ENCODE measurements around the gene EMP2.

DNA sequence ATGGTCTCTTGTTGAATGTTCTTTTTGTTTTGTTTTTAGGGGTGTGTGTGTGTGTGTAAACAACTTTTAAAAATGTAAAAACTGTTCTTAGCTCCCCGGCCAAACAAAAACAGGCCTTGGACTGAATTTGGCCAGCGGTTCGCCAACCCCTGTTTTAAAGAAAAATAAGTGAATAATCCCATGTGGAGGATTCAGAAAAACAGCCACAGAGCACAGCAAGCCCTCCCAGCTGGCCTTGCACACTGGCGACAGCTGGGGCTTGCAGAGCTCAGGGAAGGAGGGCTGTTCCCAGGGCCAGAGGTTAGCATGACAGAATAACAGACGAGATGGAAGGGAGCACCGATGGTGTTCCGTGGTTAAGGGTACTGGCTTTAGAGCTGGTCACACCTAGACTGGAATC lies 39.0 kb downstream of the EMP2 start:
- no peak for TF ChIP-seq EZH2 (IDR thresholded peaks at IDR 0.05; ENCODE audit: borderline replicate concordance, low read length)
- TF ChIP-seq, protein P1, sequence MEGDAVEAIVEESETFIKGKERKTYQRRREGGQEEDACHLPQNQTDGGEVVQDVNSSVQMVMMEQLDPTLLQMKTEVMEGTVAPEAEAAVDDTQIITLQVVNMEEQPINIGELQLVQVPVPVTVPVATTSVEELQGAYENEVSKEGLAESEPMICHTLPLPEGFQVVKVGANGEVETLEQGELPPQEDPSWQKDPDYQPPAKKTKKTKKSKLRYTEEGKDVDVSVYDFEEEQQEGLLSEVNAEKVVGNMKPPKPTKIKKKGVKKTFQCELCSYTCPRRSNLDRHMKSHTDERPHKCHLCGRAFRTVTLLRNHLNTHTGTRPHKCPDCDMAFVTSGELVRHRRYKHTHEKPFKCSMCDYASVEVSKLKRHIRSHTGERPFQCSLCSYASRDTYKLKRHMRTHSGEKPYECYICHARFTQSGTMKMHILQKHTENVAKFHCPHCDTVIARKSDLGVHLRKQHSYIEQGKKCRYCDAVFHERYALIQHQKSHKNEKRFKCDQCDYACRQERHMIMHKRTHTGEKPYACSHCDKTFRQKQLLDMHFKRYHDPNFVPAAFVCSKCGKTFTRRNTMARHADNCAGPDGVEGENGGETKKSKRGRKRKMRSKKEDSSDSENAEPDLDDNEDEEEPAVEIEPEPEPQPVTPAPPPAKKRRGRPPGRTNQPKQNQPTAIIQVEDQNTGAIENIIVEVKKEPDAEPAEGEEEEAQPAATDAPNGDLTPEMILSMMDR (conservative IDR thresholded peaks at IDR 0.05 in 1 of 2, IDR thresholded peaks at IDR 0.05 in 1 of 2; ENCODE audit: extremely low read depth in 1 of 2, insufficient read depth in 1 of 2, low read depth in 1 of 2, low read length in 2 of 2) = no peak

Measured in mammary epithelial cell (primary cell).